Activated CD8-positive, alpha-beta memory T cell treated with anti-CD3 and anti-CD28 coated beads for 1 hour (primary cell): Measurements from ENCODE around the gene THY1.
"Not testable (repeated sequence)": the region's sequence is repeated elsewhere in the genome, so short reads cannot be mapped to it uniquely, and the experiment has no call there.

Source experiments
- DNase-seq, 2 donors: peaks; one replicate each; pipeline ENCODE4 v3.0.0-alpha.2; 2020; ENCODE audit warnings: low read depth in 1 of 2; ENCODE audit errors: extremely low read depth in 1 of 2

Gene THY1

GRCh38 chr11:119419834-119420492, 3.0 kb downstream of the THY1 start:
- DNase-seq: no peak

GRCh38 chr11:119419246-119419645, 3.7 kb downstream of the THY1 start:
- DNase-seq: no peak

GRCh38 chr11:119418759-119419158, 4.2 kb downstream of the THY1 start:
- DNase-seq: no peak

GRCh38 chr11:119417726-119418540, 5.0 kb downstream of the THY1 start:
- no peak for DNase-seq

- no peak for DNase-seq
These were observed 6.1 kb downstream of the THY1 start for GRCh38 chr11:119416606-119417580.

- no peak for DNase-seq
These were observed 7.0 kb downstream of the THY1 start for GRCh38 chr11:119415966-119416365.

- DNase-seq: no peak
These were observed 7.5 kb downstream of the THY1 start for GRCh38 chr11:119415517-119415916.

GRCh38 chr11:119414734-119415133, 8.2 kb downstream of the THY1 start:
- DNase-seq: no peak

GRCh38 chr11:119414321-119414720, 8.7 kb downstream of the THY1 start:
- DNase-seq: no peak

GRCh38 chr11:119412072-119412471, 10.9 kb downstream of the THY1 start:
- DNase-seq: no peak

GRCh38 chr11:119410501-119410900, 12.5 kb downstream of the THY1 start:
- no peak for DNase-seq

GRCh38 chr11:119409731-119410130, 13.2 kb downstream of the THY1 start:
- DNase-seq: no peak

- DNase-seq: no peak
These were observed 17.0 kb downstream of the THY1 start for GRCh38 chr11:119406005-119406404.

- not testable (repeated sequence) for DNase-seq
These were observed 17.5 kb downstream of the THY1 start for GRCh38 chr11:119405448-119405847.

- DNase-seq: no peak
These were observed 18.1 kb downstream of the THY1 start for GRCh38 chr11:119404872-119405271.

- DNase-seq: no peak
These were observed 20.0 kb downstream of the THY1 start for GRCh38 chr11:119403021-119403420.

GRCh38 chr11:119402470-119402869, 20.5 kb downstream of the THY1 start:
- DNase-seq: no peak

- no peak for DNase-seq
These were observed 22.1 kb downstream of the THY1 start for GRCh38 chr11:119400860-119401259.

GRCh38 chr11:119397740-119398139, 25.2 kb downstream of the THY1 start:
- DNase-seq: no peak

- DNase-seq: no peak
These were observed 26.1 kb downstream of the THY1 start for GRCh38 chr11:119396835-119397234.

- no peak for DNase-seq
These were observed 31.7 kb downstream of the THY1 start for GRCh38 chr11:119391275-119391674.
